ENCODE results near the gene TOP3A.
"Not testable (repeated sequence)": the region's sequence is repeated elsewhere in the genome, so short reads cannot be mapped to it uniquely, and the experiment has no call there.

TOP3A gene

GRCh38 chr17:18324140-18325050, 9.6 kb upstream of the TOP3A start:
- no peak for DNase-seq

- DNase-seq, result no peak
These were observed 8.8 kb upstream of the TOP3A start for GRCh38 chr17:18323507-18324139.

GRCh38 chr17:18323007-18323406, 8.2 kb upstream of the TOP3A start:
- DNase-seq, result no peak

- DNase-seq, result no peak
These were observed 7.7 kb upstream of the TOP3A start for GRCh38 chr17:18322522-18322921.

- DNase-seq, result no peak
These were observed 6.5 kb upstream of the TOP3A start for GRCh38 chr17:18321309-18321708.

GRCh38 chr17:18320301-18320700, 5.5 kb upstream of the TOP3A start:
- no peak for DNase-seq

- DNase-seq, result no peak
These were observed 4.9 kb upstream of the TOP3A start for GRCh38 chr17:18319604-18320256.

GRCh38 chr17:18318771-18319450, 4.1 kb upstream of the TOP3A start:
- no peak for DNase-seq

DNA sequence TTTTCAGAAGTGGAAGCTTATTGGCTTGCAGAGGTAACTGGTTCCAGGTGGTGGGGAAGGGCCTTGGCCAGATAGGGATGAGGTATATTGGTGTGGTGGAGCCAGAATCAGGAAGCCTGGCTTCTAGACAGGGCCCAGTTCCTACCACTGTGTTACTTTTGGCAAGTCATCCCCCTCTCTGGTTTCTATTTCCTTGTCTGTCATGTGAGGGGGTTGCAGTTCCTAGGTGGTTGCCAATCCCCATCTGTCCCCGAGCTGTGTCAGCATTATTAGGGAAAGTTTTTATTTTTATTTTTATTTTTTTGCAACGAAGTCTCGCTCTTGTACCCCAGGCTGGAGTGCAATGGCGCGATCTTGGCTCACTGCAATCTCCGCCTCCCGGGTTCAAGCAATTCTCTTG, 3.3 kb upstream of the TOP3A start:
- no peak for DNase-seq

GRCh38 chr17:18315961-18316360, 1.2 kb upstream of the TOP3A start:
- no peak for DNase-seq

GRCh38 chr17:18315562-18315922, 748 bp upstream of the TOP3A start:
- peak; percentile 52 for DNase-seq

- no peak for DNase-seq
These were observed 599 bp downstream of the TOP3A start for GRCh38 chr17:18314059-18314730.

DNA sequence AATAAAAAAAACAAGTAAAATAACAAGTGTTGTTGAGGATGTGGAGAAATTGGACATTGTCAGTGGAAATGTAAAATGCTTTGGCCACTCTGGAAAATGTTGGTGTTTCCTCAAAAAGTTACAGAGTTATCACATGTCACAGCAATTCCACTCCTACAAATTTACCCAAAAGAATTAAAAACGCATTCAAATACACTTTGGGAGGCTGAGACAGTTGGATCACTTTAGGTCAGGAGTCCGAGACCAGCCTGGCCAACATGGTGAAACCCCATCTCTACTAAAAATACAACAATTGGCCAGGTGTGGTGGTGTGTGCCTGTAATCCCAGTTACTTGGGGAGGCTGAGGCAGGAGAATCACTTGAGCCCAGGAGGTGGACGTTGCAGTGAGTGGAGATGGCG, 5.6 kb downstream of the TOP3A start:
- DNase-seq, result no peak

- DNase-seq, result not testable (repeated sequence)
These were observed 11.6 kb downstream of the TOP3A start for GRCh38 chr17:18303206-18303605.

- DNase-seq, result no peak
These were observed 13.9 kb downstream of the TOP3A start for GRCh38 chr17:18300725-18301480.

GRCh38 chr17:18298061-18298460, 16.7 kb downstream of the TOP3A start:
- DNase-seq, result not testable (repeated sequence)

DNA sequence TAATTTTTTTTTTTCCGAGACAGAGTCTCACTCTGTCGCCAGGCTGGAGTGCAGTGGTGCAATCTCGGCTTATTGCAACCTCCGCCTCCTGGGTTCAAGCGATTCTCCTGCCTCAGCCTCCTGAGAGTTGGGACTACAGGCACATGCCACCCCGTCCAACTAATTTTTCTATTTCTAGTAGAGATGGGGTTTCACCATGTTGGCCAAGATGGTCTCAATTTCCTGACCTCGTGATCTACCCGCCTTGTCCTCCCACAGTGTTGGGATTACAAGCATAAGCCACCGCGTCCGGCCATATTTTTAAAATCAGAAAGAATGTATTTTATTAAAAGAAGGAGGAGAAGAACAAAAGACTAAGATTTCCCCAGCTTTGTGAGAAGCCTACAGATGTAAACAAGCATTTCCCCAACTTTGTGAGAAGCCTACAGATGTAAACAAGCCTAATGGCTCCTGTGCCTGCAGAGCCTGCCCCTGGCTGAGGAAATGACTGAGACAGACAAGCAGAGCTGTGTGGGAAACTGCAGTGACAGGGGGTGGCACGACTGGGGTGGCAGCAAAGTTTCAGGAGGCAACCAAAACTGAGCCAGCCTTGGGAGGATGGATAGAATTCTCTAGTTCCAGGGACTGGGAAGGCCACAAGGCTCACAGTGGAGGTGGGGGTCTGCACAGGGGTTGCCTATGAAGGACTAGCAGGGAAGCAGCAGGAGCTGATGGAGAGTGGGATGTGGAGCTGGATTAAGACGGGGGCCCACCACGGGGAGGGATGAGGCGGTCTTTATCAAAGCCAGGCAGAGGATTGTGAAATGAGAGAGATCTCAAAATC, 22.9 kb downstream of the TOP3A start:
- DNase-seq, result no peak

DNA sequence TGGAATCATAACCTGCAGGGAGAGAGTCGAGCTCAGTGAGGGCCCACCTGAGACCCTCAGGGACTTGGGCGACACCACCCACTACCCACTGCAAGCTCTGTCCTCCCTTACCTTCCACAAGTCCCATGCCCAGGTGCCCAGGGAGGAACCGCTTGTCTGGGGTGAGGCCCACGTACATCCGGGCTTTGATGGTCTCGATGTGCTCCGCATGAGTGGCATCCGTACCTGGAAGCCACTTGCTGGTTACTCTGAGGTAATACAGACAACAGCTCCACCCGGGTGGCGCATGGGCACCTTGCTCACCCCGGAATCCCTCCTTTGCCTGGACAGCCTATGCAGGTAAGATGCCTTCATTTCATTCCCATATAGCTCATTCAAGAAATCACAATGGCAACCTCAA, 29.5 kb downstream of the TOP3A start:
- DNase-seq, result no peak

DNA sequence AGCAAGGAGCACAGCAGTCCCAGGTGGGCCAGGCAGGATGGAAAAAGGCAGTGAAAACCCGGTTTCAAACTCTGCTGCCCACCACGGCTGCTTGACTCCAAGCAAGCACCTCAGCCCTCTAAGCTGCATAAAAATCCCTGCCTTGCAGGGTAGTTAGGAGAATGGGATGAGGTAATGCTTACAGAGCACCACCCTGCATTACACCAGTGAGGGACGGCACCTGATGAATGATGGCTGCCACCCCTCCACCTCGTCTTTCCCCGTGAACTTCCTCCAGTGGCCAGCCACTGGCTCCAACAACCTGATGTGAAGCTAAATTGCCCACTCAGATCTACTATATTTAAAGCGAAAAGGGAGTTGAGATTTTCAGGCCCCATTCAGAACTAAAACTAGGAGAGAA, 33.0 kb downstream of the TOP3A start:
- DNase-seq, result no peak

DNA sequence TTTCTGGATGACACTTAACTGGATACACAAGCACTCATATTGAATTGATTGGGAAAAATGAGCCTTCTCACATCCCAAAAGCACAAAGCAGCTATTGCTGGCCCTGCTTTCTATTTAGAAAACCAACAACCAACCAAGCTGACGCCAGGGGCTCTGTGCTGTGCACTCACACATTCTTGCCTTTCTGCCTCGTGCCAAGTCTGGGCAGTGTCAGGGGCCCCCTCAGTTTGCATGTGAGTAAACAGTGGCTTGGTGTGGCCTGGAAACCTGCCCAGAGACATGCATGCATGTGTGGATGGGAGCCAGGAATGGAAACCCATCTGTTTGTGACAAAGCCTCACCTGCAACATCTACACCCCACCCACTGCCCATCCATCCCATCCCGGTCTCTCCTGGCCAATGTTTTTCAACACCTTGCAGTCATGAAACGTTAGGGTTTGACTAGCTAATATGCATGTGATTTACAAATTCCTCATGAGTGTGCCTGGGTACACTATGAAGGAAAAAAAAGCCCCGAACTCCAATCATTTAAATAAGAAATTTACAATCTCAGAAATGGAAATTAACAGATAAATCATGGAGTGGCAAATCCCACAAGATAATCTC, 33.9 kb downstream of the TOP3A start:
- no peak for DNase-seq

DNA sequence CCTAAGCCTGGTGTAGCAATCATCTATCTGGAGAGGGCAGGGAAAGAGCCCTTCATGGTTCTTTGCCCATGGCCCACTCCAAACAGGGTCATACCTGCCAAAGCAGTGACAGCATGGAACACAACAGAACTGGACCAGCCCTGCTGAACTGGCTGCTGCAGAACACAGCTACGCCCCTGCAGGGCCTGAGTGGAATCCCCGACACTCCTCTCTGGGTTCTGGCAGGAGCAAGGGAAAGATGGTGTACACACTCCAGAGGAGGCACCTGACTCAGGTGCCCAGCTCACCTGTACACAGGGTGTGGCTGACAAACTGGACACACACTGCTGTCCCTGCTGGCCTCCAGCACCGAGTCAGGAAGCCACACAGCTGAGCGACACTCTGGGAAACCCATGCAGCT, 34.5 kb downstream of the TOP3A start:
- no peak for DNase-seq
